Neural progenitor cell (in vitro differentiated cells): ENCODE results near the gene ZNF576. TPM values are rescaled to one million over a fixed set of nuclear protein-coding genes. Genes with fewer than 3 reads are reported as not detected.

Experiments
- DNase-seq: peaks from one replicate; pipeline ENCODE4 v3.0.0-alpha.2; 2016; ENCODE audit warnings: low spot score
- H2AFZ ChIP-seq: fragments of 200-600 bp; sonication (generic); replicated peaks from 2 replicates; pipeline ENCODE4 v1.6.1; 2016; ENCODE audit warnings: antibody characterized with exemption
- H3F3A ChIP-seq: fragments of 200-600 bp; sonication (generic); 2 replicates; pipeline ENCODE4 v1.6.1; 2016; ENCODE audit warnings: antibody characterized with exemption, low read depth
- H3K27ac ChIP-seq: fragments of 200-600 bp; sonication (generic); 2 replicates; pipeline ENCODE4 v1.5.1; 2016; ENCODE audit warnings: mild to moderate bottlenecking
- H3K27me3 ChIP-seq: fragments of 200-600 bp; sonication (generic); 2 replicates; pipeline ENCODE4 v1.6.1; 2016; ENCODE audit warnings: mild to moderate bottlenecking, moderate library complexity
- H3K36me3 ChIP-seq: fragments of 200-600 bp; sonication (generic); 2 replicates; pipeline ENCODE4 v1.5.1; 2016
- H3K4me1 ChIP-seq: fragments of 200-600 bp; sonication (generic); 2 replicates; pipeline ENCODE4 v1.6.1; 2016; ENCODE audit warnings: mixed run types
- H3K4me2 ChIP-seq: fragments of 200-600 bp; sonication (generic); 2 replicates; pipeline ENCODE4 v1.6.1; 2016
- H3K4me3 ChIP-seq: fragments of 200-600 bp; sonication (generic); 2 replicates; pipeline ENCODE4 v1.5.1; 2016
- H3K79me2 ChIP-seq: fragments of 200-600 bp; sonication (generic); 2 replicates; pipeline ENCODE4 v1.6.1; 2016; ENCODE audit warnings: low read depth
- H3K9ac ChIP-seq: fragments of 200-600 bp; sonication (generic); 2 replicates; pipeline ENCODE4 v1.6.1; 2016
- H3K9me3 ChIP-seq: fragments of 200-600 bp; sonication (generic); 2 replicates; pipeline ENCODE4 v1.5.1; 2016; ENCODE audit warnings: low read depth
- H4K20me1 ChIP-seq: fragments of 200-600 bp; sonication (generic); 2 replicates; pipeline ENCODE4 v1.6.1; 2016; ENCODE audit warnings: low read depth
- H3K27ac Mint-ChIP-seq: 3 replicates; pipeline ENCODE4 v1.8.0; 2021; ENCODE audit warnings: mixed read lengths
- H3K27me3 Mint-ChIP-seq: 2 replicates; pipeline ENCODE4 v1.8.0; 2022; ENCODE audit warnings: low read depth, mild to moderate bottlenecking, inconsistent platforms, moderate library complexity, mixed read lengths; ENCODE audit not compliant: insufficient read depth
- H3K36me3 Mint-ChIP-seq: 3 replicates; pipeline ENCODE4 v1.8.0; 2021; ENCODE audit warnings: mixed read lengths
- H3K4me1 Mint-ChIP-seq: 3 replicates; pipeline ENCODE4 v1.8.0; 2021; ENCODE audit warnings: mixed read lengths
- H3K4me3 Mint-ChIP-seq: 3 replicates; pipeline ENCODE4 v1.8.0; 2021; ENCODE audit warnings: mild to moderate bottlenecking, moderate library complexity, mixed read lengths
- H3K9me3 Mint-ChIP-seq: 3 replicates; pipeline ENCODE4 v1.8.0; 2020; ENCODE audit warnings: mixed read lengths
- CTCF ChIP-seq: fragments of 200-600 bp; sonication (generic); IDR thresholded peaks from 2 replicates; pipeline ENCODE4 v1.5.1; 2017; ENCODE audit warnings: antibody characterized with exemption, mild to moderate bottlenecking
- EZH2 ChIP-seq: fragments of 200-600 bp; sonication (generic); IDR thresholded peaks from 2 replicates; pipeline ENCODE4 v1.6.1; 2017; ENCODE audit warnings: antibody characterized with exemption, mild to moderate bottlenecking, moderate library complexity
- EZH2phosphoT487 ChIP-seq: fragments of 200-600 bp; sonication (generic); IDR thresholded peaks from 2 replicates; pipeline ENCODE4 v1.6.1; 2017; ENCODE audit warnings: antibody characterized with exemption
- total RNA-seq: library from RNA; depleted of rRNA; stranded (reverse); fragments of >200 nt; gene quantifications from 2 replicates; pipeline ENCODE4 v1.2.3, GENCODE V29; 2015; ENCODE audit warnings: low replicate concordance

Gene ZNF576
- total RNA-seq, 1 donor from 2014 or later: 6.8 TPM

- Histone ChIP-seq H2AFZ (no peak overlapping the region), H3K9me3 (no peaks in the 10 kb centered on the region), H3F3A (no peaks in the 10 kb centered on the region), H3K4me1 (no peaks in the 10 kb centered on the region), H3K4me3 (no peak overlapping the region), H3K36me3 (no peaks in the 10 kb centered on the region), H3K9ac (no peak overlapping the region), H4K20me1 (no peaks in the 10 kb centered on the region), H3K79me2 (no peaks in the 10 kb centered on the region), H3K27me3 (no peaks in the 10 kb centered on the region), H3K4me2 (no peak overlapping the region), H3K27ac (no peak overlapping the region)
- H3K36me3 Mint-ChIP-seq: peaks cover 21% of the 10 kb centered on the region
- no peak for TF ChIP-seq EZH2
- TF ChIP-seq EZH2phosphoT487: no peak
- TF ChIP-seq CTCF: no peak
- no peak for DNase-seq
- H3K27ac Mint-ChIP-seq: no peak overlapping the region
- H3K4me3 Mint-ChIP-seq: no peak overlapping the region
- H3K9me3 Mint-ChIP-seq: no peaks in the 10 kb centered on the region
- no peaks in the 10 kb centered on the region for H3K27me3 Mint-ChIP-seq
- no peaks in the 10 kb centered on the region for H3K4me1 Mint-ChIP-seq
These were observed 32.5 kb upstream of the ZNF576 start for GRCh38 chr19:43563816-43564457.

- H2AFZ ChIP-seq: no peak overlapping the region
- peak overlapping the region; percentile 87 for H3K27ac Mint-ChIP-seq
- peaks cover 22% of the 10 kb centered on the region for H3K36me3 Mint-ChIP-seq
- H3K4me2 ChIP-seq: no peak overlapping the region
- no peak overlapping the region for H3K4me3 Mint-ChIP-seq
- H3K4me1 Mint-ChIP-seq: no peaks in the 10 kb centered on the region
- no peak for TF ChIP-seq EZH2phosphoT487
- no peak for TF ChIP-seq EZH2
- no peak for TF ChIP-seq CTCF
- H3K4me1 ChIP-seq: no peaks in the 10 kb centered on the region
- DNase-seq: no peak
- peaks cover 8% of the 10 kb centered on the region for H3K79me2 ChIP-seq
- no peak overlapping the region for H3K9ac ChIP-seq
- H3F3A ChIP-seq: no peaks in the 10 kb centered on the region
- H3K36me3 ChIP-seq: no peaks in the 10 kb centered on the region
- no peak overlapping the region for H3K4me3 ChIP-seq
- no peaks in the 10 kb centered on the region for H4K20me1 ChIP-seq
- no peaks in the 10 kb centered on the region for H3K27me3 Mint-ChIP-seq
- no peaks in the 10 kb centered on the region for H3K27me3 ChIP-seq
- H3K27ac ChIP-seq: no peak overlapping the region
- no peaks in the 10 kb centered on the region for H3K9me3 Mint-ChIP-seq
- no peaks in the 10 kb centered on the region for H3K9me3 ChIP-seq
These were observed 31.6 kb upstream of the ZNF576 start for GRCh38 chr19:43564800-43565199.

- Histone ChIP-seq H3K36me3 (no peaks in the 10 kb centered on the region), H3K4me1 (peaks cover 4% of the 10 kb centered on the region), H3K27me3 (no peaks in the 10 kb centered on the region), H2AFZ (no peak overlapping the region), H3K27ac (no peak overlapping the region), H3K4me2 (no peak overlapping the region), H3K9ac (no peak overlapping the region), H3K4me3 (no peak overlapping the region), H3F3A (no peaks in the 10 kb centered on the region), H3K9me3 (no peaks in the 10 kb centered on the region), H4K20me1 (no peaks in the 10 kb centered on the region), H3K79me2 (peaks cover 40% of the 10 kb centered on the region)
- TF ChIP-seq CTCF: no peak
- no peak for TF ChIP-seq EZH2
- TF ChIP-seq EZH2phosphoT487: no peak
- DNase-seq: no peak
- H3K4me3 Mint-ChIP-seq: peak overlapping the region; percentile 14
- peaks cover 17% of the 10 kb centered on the region for H3K36me3 Mint-ChIP-seq
- H3K4me1 Mint-ChIP-seq: peaks cover 17% of the 10 kb centered on the region
- H3K27ac Mint-ChIP-seq: no peak overlapping the region
- H3K9me3 Mint-ChIP-seq: no peaks in the 10 kb centered on the region
- H3K27me3 Mint-ChIP-seq: no peaks in the 10 kb centered on the region
These were observed 26.7 kb upstream of the ZNF576 start for GRCh38 chr19:43569657-43570056.
